Right atrium auricular region (tissue), 2 donors: ENCODE data around the gene RPS6KA4. TPM values are rescaled to one million over a fixed set of nuclear protein-coding genes. Genes with fewer than 3 reads are reported as not detected.
"Not testable (repeated sequence)": the region's sequence is repeated elsewhere in the genome, so short reads cannot be mapped to it uniquely, and the experiment has no call there.

ENCODE experiments used
- DNase-seq: peaks from one replicate; pipeline ENCODE4 v3.0.0-alpha.2; 2019; ENCODE audit warnings: low spot score
- H3K27ac ChIP-seq, 2 donors: fragments of 200-600 bp; sonication (generic); 1 replicate in 1 of 2; 2 replicates in 1 of 2; pipeline ENCODE4 v1.5.1; 2016 to 2019
- H3K27me3 ChIP-seq, 2 donors: fragments of 200-600 bp; sonication (generic); one replicate each; pipeline versions ENCODE4 v1.5.1 to v1.6.0; 2017 to 2019
- H3K36me3 ChIP-seq: fragments of 200-600 bp; sonication (generic); one replicate; pipeline ENCODE4 v1.5.1; 2016
- H3K4me1 ChIP-seq, 2 donors: fragments of 200-600 bp; sonication (generic); one replicate each; pipeline versions ENCODE4 v1.5.1 to v1.6.0; 2017 to 2019
- H3K4me3 ChIP-seq, 2 donors: fragments of 200-600 bp; sonication (generic); 1 replicate in 1 of 2; 2 replicates in 1 of 2; pipeline ENCODE4 v1.5.1; 2017 to 2019; ENCODE audit warnings: mild to moderate bottlenecking in 1 of 2, moderate library complexity in 1 of 2
- H3K9me3 ChIP-seq, 2 donors: fragments of 200-600 bp; sonication (generic); one replicate each; pipeline ENCODE4 v1.5.1; 2019
- total RNA-seq, 2 donors: library from RNA; depleted of rRNA; stranded (reverse); fragments of >200 nt; gene quantifications; one replicate each; pipeline ENCODE4 v1.1.0, GENCODE V29; 2016
- TF ChIP-seq, protein P1 (sequence below), 2 donors: fragments of 200-600 bp; sonication (generic); IDR thresholded peaks; one replicate each; pipeline ENCODE4 v1.5.1; 2019; ENCODE audit warnings: antibody characterized with exemption in 2 of 2

RPS6KA4 gene
- total RNA-seq, 2 donors from 2014 or later: 11.4 to 22.2 TPM

DNA sequence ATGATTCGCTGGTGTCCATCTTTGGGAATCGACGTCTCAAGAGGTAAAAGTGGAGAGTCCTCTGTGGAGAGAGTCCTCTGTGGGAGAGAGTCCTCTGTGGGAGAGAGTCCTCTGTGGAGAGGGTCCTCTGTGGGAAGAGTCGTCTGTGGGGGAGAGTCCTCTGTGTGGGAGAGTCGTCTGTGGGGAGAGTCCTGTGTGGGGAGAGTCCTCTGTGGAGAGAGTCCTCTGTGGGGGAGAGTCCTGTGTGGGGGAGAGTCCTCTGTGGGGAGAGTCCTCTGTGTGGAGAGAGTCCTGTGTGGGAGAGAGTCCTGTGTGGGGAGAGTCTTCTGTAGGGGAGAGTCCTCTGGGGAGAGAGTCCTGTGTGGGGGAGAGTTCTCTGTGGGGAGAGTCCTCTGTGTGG lies 37.9 kb upstream of the RPS6KA4 start:
- no peaks in the 10 kb centered on the region for H3K27me3 ChIP-seq
- no peaks in the 10 kb centered on the region for H3K9me3 ChIP-seq
- DNase-seq: no peak
- TF ChIP-seq, protein P1, sequence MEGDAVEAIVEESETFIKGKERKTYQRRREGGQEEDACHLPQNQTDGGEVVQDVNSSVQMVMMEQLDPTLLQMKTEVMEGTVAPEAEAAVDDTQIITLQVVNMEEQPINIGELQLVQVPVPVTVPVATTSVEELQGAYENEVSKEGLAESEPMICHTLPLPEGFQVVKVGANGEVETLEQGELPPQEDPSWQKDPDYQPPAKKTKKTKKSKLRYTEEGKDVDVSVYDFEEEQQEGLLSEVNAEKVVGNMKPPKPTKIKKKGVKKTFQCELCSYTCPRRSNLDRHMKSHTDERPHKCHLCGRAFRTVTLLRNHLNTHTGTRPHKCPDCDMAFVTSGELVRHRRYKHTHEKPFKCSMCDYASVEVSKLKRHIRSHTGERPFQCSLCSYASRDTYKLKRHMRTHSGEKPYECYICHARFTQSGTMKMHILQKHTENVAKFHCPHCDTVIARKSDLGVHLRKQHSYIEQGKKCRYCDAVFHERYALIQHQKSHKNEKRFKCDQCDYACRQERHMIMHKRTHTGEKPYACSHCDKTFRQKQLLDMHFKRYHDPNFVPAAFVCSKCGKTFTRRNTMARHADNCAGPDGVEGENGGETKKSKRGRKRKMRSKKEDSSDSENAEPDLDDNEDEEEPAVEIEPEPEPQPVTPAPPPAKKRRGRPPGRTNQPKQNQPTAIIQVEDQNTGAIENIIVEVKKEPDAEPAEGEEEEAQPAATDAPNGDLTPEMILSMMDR (IDR thresholded peaks at IDR 0.05): no peak
- no peak overlapping the region for H3K4me3 ChIP-seq
- H3K36me3 ChIP-seq: peaks cover 17% of the 10 kb centered on the region
- H3K27ac ChIP-seq: no peak overlapping the region
- peaks cover 0 to 22% of the 10 kb centered on the region in 2 donors for H3K4me1 ChIP-seq

DNA sequence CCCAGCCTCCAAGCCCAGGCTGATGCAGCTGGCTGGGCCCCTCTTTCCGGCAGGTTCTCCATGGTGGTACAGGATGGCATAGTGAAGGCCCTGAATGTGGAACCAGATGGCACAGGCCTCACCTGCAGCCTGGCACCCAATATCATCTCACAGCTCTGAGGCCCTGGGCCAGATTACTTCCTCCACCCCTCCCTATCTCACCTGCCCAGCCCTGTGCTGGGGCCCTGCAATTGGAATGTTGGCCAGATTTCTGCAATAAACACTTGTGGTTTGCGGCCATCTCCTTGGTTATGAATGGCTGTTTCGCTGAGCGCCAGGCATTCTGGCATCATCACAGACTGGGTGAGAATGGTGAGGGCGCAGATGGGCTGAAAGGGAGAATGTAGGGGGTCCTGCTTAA lies 37.4 kb upstream of the RPS6KA4 start:
- Histone ChIP-seq H3K4me3 (no peak overlapping the region), H3K9me3 (no peaks in the 10 kb centered on the region), H3K4me1 (peaks cover 0 to 19% of the 10 kb centered on the region in 2 donors), H3K27me3 (no peaks in the 10 kb centered on the region), H3K36me3 (peaks cover 12% of the 10 kb centered on the region), H3K27ac (no peak overlapping the region)
- TF ChIP-seq, protein P1 (IDR thresholded peaks at IDR 0.05): no peak
- no peak for DNase-seq

DNA sequence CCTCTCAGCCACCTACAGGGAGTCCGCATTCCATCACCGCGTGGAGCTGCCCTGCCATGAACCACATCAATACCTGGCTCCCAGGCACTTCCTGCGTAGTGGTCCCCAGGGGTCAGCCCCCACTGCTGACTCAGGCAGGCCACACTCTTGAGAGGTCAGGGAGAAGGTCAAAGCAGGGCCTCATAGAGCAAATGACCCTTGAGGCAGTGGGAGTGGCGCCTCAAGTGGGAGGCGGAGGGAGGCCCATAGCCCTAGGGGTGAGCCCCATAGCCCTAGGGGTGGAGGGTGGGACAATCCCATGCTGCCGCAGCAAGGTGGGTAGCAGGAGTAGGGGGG lies 36.1 kb upstream of the RPS6KA4 start:
- TF ChIP-seq, protein P1 (IDR thresholded peaks at IDR 0.05): no peak
- Histone ChIP-seq H3K9me3 (no peaks in the 10 kb centered on the region), H3K4me3 (no peak overlapping the region), H3K36me3 (peaks cover 11% of the 10 kb centered on the region), H3K27ac (no peak overlapping the region), H3K27me3 (no peaks in the 10 kb centered on the region), H3K4me1 (peaks cover 0 to 13% of the 10 kb centered on the region in 2 donors)
- no peak for DNase-seq

GRCh38 chr11:64323373-64323772 lies 35.6 kb upstream of the RPS6KA4 start:
- DNase-seq: no peak
- peaks cover 0 to 13% of the 10 kb centered on the region in 2 donors for H3K4me1 ChIP-seq
- H3K9me3 ChIP-seq: no peaks in the 10 kb centered on the region
- no peak overlapping the region for H3K27ac ChIP-seq
- no peak overlapping the region for H3K4me3 ChIP-seq
- TF ChIP-seq, protein P1 (IDR thresholded peaks at IDR 0.05): no peak
- no peaks in the 10 kb centered on the region for H3K27me3 ChIP-seq
- peaks cover 11% of the 10 kb centered on the region for H3K36me3 ChIP-seq

- H3K4me1 ChIP-seq, H3K4me3 ChIP-seq, H3K9me3 ChIP-seq, H3K27me3 ChIP-seq, DNase-seq, H3K27ac ChIP-seq: not testable (repeated sequence)
- H3K36me3 ChIP-seq: peaks cover 11% of the 10 kb centered on the region
Observed at GRCh38 chr11:64323984-64324383, 35.0 kb upstream of the RPS6KA4 start.

GRCh38 chr11:64324692-64325469 lies 34.1 kb upstream of the RPS6KA4 start:
- H3K27me3 ChIP-seq: no peaks in the 10 kb centered on the region
- no peak overlapping the region for H3K27ac ChIP-seq
- H3K4me3 ChIP-seq: no peak overlapping the region
- peaks cover 11% of the 10 kb centered on the region for H3K36me3 ChIP-seq
- DNase-seq: no peak
- H3K9me3 ChIP-seq: no peaks in the 10 kb centered on the region
- peaks cover 0 to 11% of the 10 kb centered on the region in 2 donors for H3K4me1 ChIP-seq
- TF ChIP-seq, protein P1 (IDR thresholded peaks at IDR 0.05): no peak
